Vagina (tissue), 2 donors: ENCODE measurements around the gene NANOG. TPM values are rescaled to one million over a fixed set of nuclear protein-coding genes. Genes with fewer than 3 reads are reported as not detected.
"Not testable (repeated sequence)": the region's sequence is repeated elsewhere in the genome, so short reads cannot be mapped to it uniquely, and the experiment has no call there.

Experiments used
- DNase-seq, 2 donors: peaks; one replicate each; pipeline ENCODE4 v3.0.0-alpha.2; 2017; ENCODE audit errors: extremely low spot score in 2 of 2
- H3K27ac ChIP-seq: fragments of 200-600 bp; sonication (generic); one replicate; pipeline ENCODE4 v1.5.1; 2019
- H3K27me3 ChIP-seq: fragments of 200-600 bp; sonication (generic); one replicate; pipeline ENCODE4 v1.5.1; 2019
- H3K36me3 ChIP-seq, 2 donors: fragments of 200-600 bp; sonication (generic); one replicate each; pipeline ENCODE4 v1.5.1; 2017 to 2019
- H3K4me1 ChIP-seq: fragments of 200-600 bp; sonication (generic); one replicate; pipeline ENCODE4 v1.5.1; 2019
- H3K4me3 ChIP-seq, 2 donors: fragments of 200-600 bp; sonication (generic); 1 replicate in 1 of 2; 2 replicates in 1 of 2; pipeline ENCODE4 v1.5.1; 2016 to 2019
- H3K9me3 ChIP-seq: fragments of 200-600 bp; sonication (generic); one replicate; pipeline ENCODE4 v1.5.1; 2019
- CTCF ChIP-seq, 3 experiments: fragments of 450-650 bp in 2 of 3; fragments of 200-600 bp in 1 of 3; sonication (generic) in 1 of 3; IDR thresholded peaks; one replicate each; pipeline ENCODE4 v1.5.1; 2017 to 2019; ENCODE audit warnings: antibody characterized with exemption in 3 of 3, mild to moderate bottlenecking in 2 of 3, moderate library complexity in 2 of 3
- POLR2A ChIP-seq, 2 donors: fragments of 450-650 bp; IDR thresholded peaks; one replicate each; pipeline ENCODE4 v1.6.1; 2017; ENCODE audit warnings: antibody characterized with exemption in 2 of 2, mild to moderate bottlenecking in 2 of 2, moderate library complexity in 2 of 2
- POLR2AphosphoS5 ChIP-seq, 2 donors: sonication (generic); formaldehyde crosslinking; IDR thresholded peaks; one replicate each; pipeline ENCODE4 v1.9.0; 2017; ENCODE audit warnings: antibody characterized with exemption in 2 of 2, mild to moderate bottlenecking in 2 of 2, low read depth in 1 of 2; ENCODE audit not compliant: insufficient read depth in 1 of 2
- intact Hi-C: fragments of 100-400 bp; cut with DNase I; formaldehyde crosslinking; loops from one replicate; pipeline ENCODE4 v1.15.1; 2023
- total RNA-seq: library from RNA; depleted of rRNA; stranded (reverse); fragments of >200 nt; gene quantifications from one replicate; pipeline ENCODE4 v1.2.3, GENCODE V29; 2016

NANOG gene
- total RNA-seq, 1 donor from 2014 or later: 13.3 TPM

GRCh38 chr12:7781274-7781673, 7.9 kb upstream of the NANOG start:
- no peaks in the 10 kb centered on the region for H3K4me1 ChIP-seq
- TF ChIP-seq POLR2AphosphoS5 (IDR thresholded peaks at IDR 0.05; ENCODE audit: insufficient read depth in 1 of 2, low read depth in 1 of 2) (no peak), CTCF (IDR thresholded peaks at IDR 0.05) (no peak), POLR2A (IDR thresholded peaks at IDR 0.05) (no peak)
- H3K27ac ChIP-seq: no peak overlapping the region
- intact Hi-C loops: no loop called here
- H3K9me3 ChIP-seq: no peaks in the 10 kb centered on the region
- no peak for DNase-seq
- H3K27me3 ChIP-seq: no peaks in the 10 kb centered on the region
- H3K36me3 ChIP-seq: no peaks in the 10 kb centered on the region
- no peak overlapping the region for H3K4me3 ChIP-seq

- Histone ChIP-seq H3K27ac (no peak overlapping the region), H3K36me3 (no peaks in the 10 kb centered on the region), H3K27me3 (no peaks in the 10 kb centered on the region), H3K9me3 (no peaks in the 10 kb centered on the region), H3K4me1 (no peaks in the 10 kb centered on the region), H3K4me3 (no peak overlapping the region)
- intact Hi-C loops: no loop called here
- TF ChIP-seq CTCF (IDR thresholded peaks at IDR 0.05): no peak
- TF ChIP-seq POLR2A (IDR thresholded peaks at IDR 0.05): no peak
- TF ChIP-seq POLR2AphosphoS5 (IDR thresholded peaks at IDR 0.05; ENCODE audit: insufficient read depth in 1 of 2, low read depth in 1 of 2): no peak
- no peak for DNase-seq
Measured at GRCh38 chr12:7782055-7782454, 7.1 kb upstream of the NANOG start.

- H3K27me3 ChIP-seq, H3K36me3 ChIP-seq, intact Hi-C loops, H3K4me3 ChIP-seq, H3K9me3 ChIP-seq, H3K27ac ChIP-seq, H3K4me1 ChIP-seq, DNase-seq: not testable (repeated sequence)
Measured at GRCh38 chr12:7783433-7783832, 5.8 kb upstream of the NANOG start.

GRCh38 chr12:7784701-7785100, 4.5 kb upstream of the NANOG start:
- Histone ChIP-seq H3K27ac (no peak overlapping the region), H3K9me3 (no peaks in the 10 kb centered on the region), H3K4me3 (no peak overlapping the region), H3K36me3 (no peaks in the 10 kb centered on the region), H3K27me3 (no peaks in the 10 kb centered on the region), H3K4me1 (no peaks in the 10 kb centered on the region)
- intact Hi-C loops: no loop called here
- no peak for DNase-seq
- TF ChIP-seq POLR2A (IDR thresholded peaks at IDR 0.05): no peak
- no peak for TF ChIP-seq CTCF (IDR thresholded peaks at IDR 0.05)
- no peak for TF ChIP-seq POLR2AphosphoS5 (IDR thresholded peaks at IDR 0.05; ENCODE audit: insufficient read depth in 1 of 2, low read depth in 1 of 2)

GRCh38 chr12:7787574-7788293, 1.5 kb upstream of the NANOG start:
- Histone ChIP-seq H3K4me3 (no peak overlapping the region), H3K36me3 (no peaks in the 10 kb centered on the region), H3K27me3 (no peaks in the 10 kb centered on the region), H3K9me3 (no peaks in the 10 kb centered on the region), H3K4me1 (no peaks in the 10 kb centered on the region), H3K27ac (no peak overlapping the region)
- intact Hi-C loops: no loop called here
- TF ChIP-seq CTCF (IDR thresholded peaks at IDR 0.05) (no peak), POLR2A (IDR thresholded peaks at IDR 0.05) (no peak), POLR2AphosphoS5 (IDR thresholded peaks at IDR 0.05; ENCODE audit: insufficient read depth in 1 of 2, low read depth in 1 of 2) (no peak)
- DNase-seq: no peak
